ENCODE results near the gene STK17B. TPM values are rescaled to one million over a fixed set of nuclear protein-coding genes. Genes with fewer than 3 reads are reported as not detected.

STK17B gene
- total RNA-seq, 2 experiments from 2014 or later: 645 to 648 TPM

- DNase-seq (peak in 3 of 14 experiments; percentile 31 to 47 (median 42)), ATAC-seq (ENCODE audit: poor library complexity) (no peak)
- Histone ChIP-seq H3K36me3 (ENCODE audit: insufficient read depth, low read length) (no peaks in the 10 kb centered on the region), H3K9me3 (ENCODE audit: control insufficient read depth in 1 of 2, insufficient read depth in 1 of 2, low read length in 2 of 2) (peaks cover 0 to 3% of the 10 kb centered on the region in 2 experiments), H3K4me3 (ENCODE audit: low read length) (peak overlapping the region; percentile 37), H3K27me3 (ENCODE audit: control insufficient read depth in 1 of 2, insufficient read depth in 2 of 2, low read length in 2 of 2) (no peaks in the 10 kb centered on the region), H3K27ac (ENCODE audit: low read depth in 1 of 2, low read length in 2 of 2) (peak overlapping the region; percentile 19 to 60), H3K4me1 (ENCODE audit: insufficient read depth, low read length) (peaks cover 10% of the 10 kb centered on the region)
- Mint-ChIP-seq H3K9me3 (no peaks in the 10 kb centered on the region), H3K4me3 (peak overlapping the region; percentile 58), H3K27me3 (no peaks in the 10 kb centered on the region), H3K27ac (peak overlapping the region; percentile 90), H3K36me3 (ENCODE audit: low read depth) (no peaks in the 10 kb centered on the region), H3K4me1 (ENCODE audit: low read depth) (peaks cover 48% of the 10 kb centered on the region)
- ChIA-PET POLR2A (interaction anchor here (0.6 to 9.9 kb wide), 13 partner anchors 9 to 545 kb away, joined by 3 to 85 read pairs (median 9); partner anchors contain the start of genes SLC39A10 and STK17B), CTCF (interaction anchor here (0.7 to 1.6 kb wide), 6 partner anchors 9 to 123 kb away, joined by 3 to 8 read pairs (median 4); no protein-coding TSS in a partner anchor)
- intact Hi-C loops (cut with DNase I, micrococcal nuclease): loop anchor here in 1 of 2 experiments (1.0 kb wide), 1 partner anchor 7 kb away; no protein-coding TSS in a partner anchor
- TF ChIP-seq CTCF (IDR thresholded peaks at IDR 0.05): no peak
Observed at GRCh38 chr2:196201229-196202009, 30.0 kb upstream of the STK17B start.

GRCh38 chr2:196200557-196200956 is 29.2 kb upstream of the STK17B start:
- no peak for TF ChIP-seq CTCF (IDR thresholded peaks at IDR 0.05)
- Histone ChIP-seq H3K9me3 (ENCODE audit: control insufficient read depth in 1 of 2, insufficient read depth in 1 of 2, low read length in 2 of 2) (peaks cover 0 to 5% of the 10 kb centered on the region in 2 experiments), H3K4me1 (ENCODE audit: insufficient read depth, low read length) (peaks cover 14% of the 10 kb centered on the region), H3K27ac (ENCODE audit: low read depth in 1 of 2, low read length in 2 of 2) (peak overlapping the region; percentile 19 to 60), H3K4me3 (ENCODE audit: low read length) (peak overlapping the region; percentile 37), H3K27me3 (ENCODE audit: control insufficient read depth in 1 of 2, insufficient read depth in 2 of 2, low read length in 2 of 2) (no peaks in the 10 kb centered on the region), H3K36me3 (ENCODE audit: insufficient read depth, low read length) (no peaks in the 10 kb centered on the region)
- H3K27me3 Mint-ChIP-seq: no peaks in the 10 kb centered on the region
- ATAC-seq (ENCODE audit: poor library complexity): peak; percentile 80
- no peaks in the 10 kb centered on the region for H3K36me3 Mint-ChIP-seq (ENCODE audit: low read depth)
- ChIA-PET CTCF (interaction anchor here (0.7 to 1.4 kb wide), 3 partner anchors 20 to 60 kb away, joined by 3 to 5 read pairs (median 4); no protein-coding TSS in a partner anchor), POLR2A (interaction anchor here (0.6 to 9.9 kb wide), 13 partner anchors 10 to 544 kb away, joined by 3 to 85 read pairs (median 9); partner anchors contain the start of genes SLC39A10 and STK17B)
- peak in 5 of 14 experiments; percentile 21 to 76 (median 67) for DNase-seq
- H3K4me3 Mint-ChIP-seq: peak overlapping the region; percentile 74
- intact Hi-C loops (cut with DNase I, micrococcal nuclease): no loop called here
- H3K4me1 Mint-ChIP-seq (ENCODE audit: low read depth): peaks cover 56% of the 10 kb centered on the region
- H3K27ac Mint-ChIP-seq: peak overlapping the region; percentile 90
- H3K9me3 Mint-ChIP-seq: no peaks in the 10 kb centered on the region

- H3K9me3 Mint-ChIP-seq: no peaks in the 10 kb centered on the region
- Histone ChIP-seq H3K4me3 (ENCODE audit: low read length) (no peak overlapping the region), H3K27me3 (ENCODE audit: control insufficient read depth in 1 of 2, insufficient read depth in 2 of 2, low read length in 2 of 2) (no peaks in the 10 kb centered on the region), H3K27ac (ENCODE audit: low read depth in 1 of 2, low read length in 2 of 2) (no peak overlapping the region), H3K9me3 (ENCODE audit: control insufficient read depth in 1 of 2, insufficient read depth in 1 of 2, low read length in 2 of 2) (peaks cover 0 to 5% of the 10 kb centered on the region in 2 experiments), H3K36me3 (ENCODE audit: insufficient read depth, low read length) (no peaks in the 10 kb centered on the region), H3K4me1 (ENCODE audit: insufficient read depth, low read length) (peaks cover 13% of the 10 kb centered on the region)
- ChIA-PET CTCF (interaction anchor here (0.6 to 1.6 kb wide), 5 partner anchors 9 to 43 kb away, joined by 3 to 7 read pairs (median 4); no protein-coding TSS in a partner anchor), POLR2A (interaction anchor here (0.9 to 9.9 kb wide), 13 partner anchors 9 to 80 kb away, joined by 3 to 85 read pairs (median 5); partner anchors contain the start of gene STK17B)
- peaks cover 81% of the 10 kb centered on the region for H3K4me1 Mint-ChIP-seq (ENCODE audit: low read depth)
- peak overlapping the region; percentile 41 for H3K27ac Mint-ChIP-seq
- no peak overlapping the region for H3K4me3 Mint-ChIP-seq
- no peaks in the 10 kb centered on the region for H3K36me3 Mint-ChIP-seq (ENCODE audit: low read depth)
- no peak for TF ChIP-seq CTCF (IDR thresholded peaks at IDR 0.05)
- intact Hi-C loops (cut with DNase I, micrococcal nuclease): no loop called here
- peak; percentile 34 for ATAC-seq (ENCODE audit: poor library complexity)
- no peaks in the 10 kb centered on the region for H3K27me3 Mint-ChIP-seq
- DNase-seq: peak in 2 of 14 experiments; percentile 35 to 44
Observed at GRCh38 chr2:196195758-196196157, 24.4 kb upstream of the STK17B start.
